Measurements from ENCODE around the gene ZBTB25. TPM values are rescaled to one million over a fixed set of nuclear protein-coding genes. Genes with fewer than 3 reads are reported as not detected.

The ZBTB25 gene
- total RNA-seq, 1 experiment from 2014 or later: 4.0 TPM

GRCh38 chr14:64465831-64466554 lies 37.6 kb downstream of the ZBTB25 start:
- Histone ChIP-seq H3F3A (ENCODE audit: low read length, unreplicated experiment) (no peaks in the 10 kb centered on the region), H3K36me3 (ENCODE audit: low read depth, low read length) (no peaks in the 10 kb centered on the region), H3K27me3 (ENCODE audit: low read length) (no peaks in the 10 kb centered on the region), H2AFZ (ENCODE audit: low read length) (peak overlapping the region; percentile 91), H3K9me2 (replicated peaks; ENCODE audit: low read length) (no peaks in the 10 kb centered on the region), H3K4me3 (ENCODE audit: low read length) (peak overlapping the region; percentile 75), H3K9ac (ENCODE audit: low read length) (peak overlapping the region; percentile 36; the same call in 1 of the 2 replicates), H4K20me1 (ENCODE audit: low read length) (no peaks in the 10 kb centered on the region), H3K9me3 (ENCODE audit: low read length) (no peaks in the 10 kb centered on the region), H3K27ac (ENCODE audit: low read length) (no peak overlapping the region), H3K4me2 (ENCODE audit: low read length) (peak overlapping the region; percentile 98), H3K79me2 (ENCODE audit: low read length) (no peaks in the 10 kb centered on the region), H3K4me1 (ENCODE audit: insufficient read depth, low read length) (peaks cover 6% of the 10 kb centered on the region; the same call in 1 of the 2 replicates)
- ChIA-PET CTCF (interaction anchor here (0.5 to 1.5 kb wide), 4 partner anchors 12 to 122 kb away, joined by 3 to 7 read pairs (median 6); no protein-coding TSS in a partner anchor), POLR2A (ENCODE audit: unreplicated experiment) (interaction anchor here (0.6 to 0.7 kb wide), 3 partner anchors 156 to 1313 kb away, joined by 3 to 4 read pairs (median 4); no protein-coding TSS in a partner anchor)
- BruUV-seq (replicated peaks): TSS peak; percentile 12
- intact Hi-C loops (cut with micrococcal nuclease): loop anchor here (2.0 to 5.0 kb wide), 2 partner anchors 79 to 127 kb away; partner anchors contain the start of gene MTHFD1
- DNase-seq: peak; percentile 50
- TF ChIP-seq EZH2phosphoT487 (IDR thresholded peaks at IDR 0.05; ENCODE audit: borderline replicate concordance, low read length): no peak
- no peak for TF ChIP-seq EZH2 (IDR thresholded peaks at IDR 0.05; ENCODE audit: low read length, unreplicated experiment)
- peak; percentile 53 for ATAC-seq

GRCh38 chr14:64465191-64465822 lies 38.3 kb downstream of the ZBTB25 start, which contains the start of gene AKAP5:
Gene AKAP5 (plus strand): TSS chr14:64465499. CDS start chr14:64468395, 2,896 bp downstream.
- Histone ChIP-seq H4K20me1 (ENCODE audit: low read length) (no peaks in the 10 kb centered on the region), H3K4me1 (ENCODE audit: insufficient read depth, low read length) (peaks cover 6% of the 10 kb centered on the region; the same call in 1 of the 2 replicates), H3K36me3 (ENCODE audit: low read depth, low read length) (no peaks in the 10 kb centered on the region), H3K4me2 (ENCODE audit: low read length) (peak within 1 kb of the TSS; percentile 98), H3K27ac (ENCODE audit: low read length) (no peak within 1 kb of the TSS), H3K9me2 (replicated peaks; ENCODE audit: low read length) (no peaks in the 10 kb centered on the region), H2AFZ (ENCODE audit: low read length) (peak within 1 kb of the TSS; percentile 91), H3K9me3 (ENCODE audit: low read length) (no peaks in the 10 kb centered on the region), H3K4me3 (ENCODE audit: low read length) (peak within 1 kb of the TSS; percentile 75), H3K9ac (ENCODE audit: low read length) (peak within 1 kb of the TSS; percentile 36; the same call in 1 of the 2 replicates), H3F3A (ENCODE audit: low read length, unreplicated experiment) (no peaks in the 10 kb centered on the region), H3K27me3 (ENCODE audit: low read length) (no peaks in the 10 kb centered on the region), H3K79me2 (ENCODE audit: low read length) (no peaks in the 10 kb centered on the region)
- CTCF ChIA-PET: interaction anchor here (0.5 to 1.5 kb wide), 4 partner anchors 12 to 121 kb away, joined by 3 to 7 read pairs (median 6); no protein-coding TSS in a partner anchor
- ATAC-seq: peak; percentile 89
- POLR2A ChIA-PET (ENCODE audit: unreplicated experiment): interaction anchor here (0.6 kb wide), 1 partner anchor 291 kb away, joined by 3 read pairs; no protein-coding TSS in a partner anchor
- intact Hi-C loops (cut with micrococcal nuclease): loop anchor here (5.0 kb wide), 1 partner anchor 78 kb away; the partner anchor contains the start of gene MTHFD1
- TF ChIP-seq EZH2 (IDR thresholded peaks at IDR 0.05; ENCODE audit: low read length, unreplicated experiment): no peak
- TF ChIP-seq EZH2phosphoT487 (IDR thresholded peaks at IDR 0.05; ENCODE audit: borderline replicate concordance, low read length): no peak
- TF ChIP-seq CTCF (conservative IDR thresholded peaks at IDR 0.05; ENCODE audit: low read depth, low read length): no peak
- DNase-seq: peak; percentile 53
- no TSS peak for BruUV-seq (replicated peaks)

- BruUV-seq (replicated peaks): TSS peak; percentile 24
- POLR2A ChIA-PET (ENCODE audit: unreplicated experiment): interaction anchor here (0.6 kb wide), 1 partner anchor 292 kb away, joined by 3 read pairs; no protein-coding TSS in a partner anchor
- H4K20me1 ChIP-seq (ENCODE audit: low read length): no peaks in the 10 kb centered on the region
- H3K27me3 ChIP-seq (ENCODE audit: low read length): no peaks in the 10 kb centered on the region
- TF ChIP-seq EZH2phosphoT487 (IDR thresholded peaks at IDR 0.05; ENCODE audit: borderline replicate concordance, low read length) (no peak), CTCF (conservative IDR thresholded peaks at IDR 0.05; ENCODE audit: low read depth, low read length) (no peak)
- H3K79me2 ChIP-seq (ENCODE audit: low read length): no peaks in the 10 kb centered on the region
- H3K27ac ChIP-seq (ENCODE audit: low read length): no peak overlapping the region
- ATAC-seq (peak; percentile 10), DNase-seq (peak; percentile 25)
- no peaks in the 10 kb centered on the region for H3K9me2 ChIP-seq (replicated peaks; ENCODE audit: low read length)
- intact Hi-C loops (cut with micrococcal nuclease): loop anchor here (5.0 kb wide), 1 partner anchor 77 kb away; the partner anchor contains the start of gene MTHFD1
- no peaks in the 10 kb centered on the region for H3F3A ChIP-seq (ENCODE audit: low read length, unreplicated experiment)
- peak overlapping the region; percentile 36; the same call in 1 of the 2 replicates for H3K9ac ChIP-seq (ENCODE audit: low read length)
- H3K9me3 ChIP-seq (ENCODE audit: low read length): no peaks in the 10 kb centered on the region
- peak overlapping the region; percentile 91 for H2AFZ ChIP-seq (ENCODE audit: low read length)
- peak overlapping the region; percentile 98 for H3K4me2 ChIP-seq (ENCODE audit: low read length)
- CTCF ChIA-PET: interaction anchor here (0.6 kb wide), 1 partner anchor 59 kb away, joined by 6 read pairs; no protein-coding TSS in a partner anchor
- H3K36me3 ChIP-seq (ENCODE audit: low read depth, low read length): 0 out of 2 replicates have a peak, but pooled peaks cover under 1% of the 10 kb centered on the region
- H3K4me3 ChIP-seq (ENCODE audit: low read length): peak overlapping the region; percentile 75
- H3K4me1 ChIP-seq (ENCODE audit: insufficient read depth, low read length): peaks cover 6% of the 10 kb centered on the region; the same call in 1 of the 2 replicates
These were observed 39.0 kb downstream of the ZBTB25 start for GRCh38 chr14:64464651-64465050.
